Left renal pelvis (tissue), 4 donors: ENCODE data around the gene TSHZ2. TPM values are rescaled to one million over a fixed set of nuclear protein-coding genes. Genes with fewer than 3 reads are reported as not detected.
"Not testable (repeated sequence)": the region's sequence is repeated elsewhere in the genome, so short reads cannot be mapped to it uniquely, and the experiment has no call there.

Source experiments
- DNase-seq, 4 donors: peaks; one replicate each; pipeline ENCODE4 v3.0.0-alpha.2; 2013; ENCODE audit warnings: low read depth in 4 of 4, low spot score in 3 of 4
- polyA plus RNA-seq, 4 donors: library from polyadenylated mRNA; unstranded; fragments of 120-200 nt; gene quantifications; one replicate each; pipeline ENCODE4 v1.2.1, GENCODE V29; 2013; ENCODE audit not compliant: insufficient read length in 4 of 4

Gene TSHZ2
- polyA plus RNA-seq, 4 donors: 11.8 to 23.4 (median 14.1) TPM

- DNase-seq: no peak
These were observed 324.4 kb downstream of the TSHZ2 start for GRCh38 chr20:53296451-53297153.

- DNase-seq: no peak
These were observed 325.0 kb downstream of the TSHZ2 start for GRCh38 chr20:53297154-53297529.

DNA sequence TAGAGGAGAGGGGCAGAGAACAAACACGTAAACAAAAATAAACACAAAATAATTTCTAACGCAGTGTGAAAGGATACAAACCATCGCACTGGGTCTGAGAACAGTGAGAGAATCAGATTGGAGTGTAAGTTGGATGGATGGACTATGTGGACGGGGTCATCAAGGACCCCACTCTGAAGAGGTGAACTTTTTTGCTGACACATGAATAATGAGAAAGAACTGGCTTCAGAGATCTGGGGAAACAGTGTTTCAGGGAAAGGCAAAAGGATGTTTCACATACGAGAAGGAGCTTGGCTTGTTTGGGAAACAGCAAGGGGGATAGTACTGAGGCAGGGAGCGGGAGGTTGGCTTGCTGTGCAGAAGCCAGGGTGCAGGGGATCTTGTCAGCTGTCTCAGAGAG, 326.1 kb downstream of the TSHZ2 start:
- no peak for DNase-seq

DNA sequence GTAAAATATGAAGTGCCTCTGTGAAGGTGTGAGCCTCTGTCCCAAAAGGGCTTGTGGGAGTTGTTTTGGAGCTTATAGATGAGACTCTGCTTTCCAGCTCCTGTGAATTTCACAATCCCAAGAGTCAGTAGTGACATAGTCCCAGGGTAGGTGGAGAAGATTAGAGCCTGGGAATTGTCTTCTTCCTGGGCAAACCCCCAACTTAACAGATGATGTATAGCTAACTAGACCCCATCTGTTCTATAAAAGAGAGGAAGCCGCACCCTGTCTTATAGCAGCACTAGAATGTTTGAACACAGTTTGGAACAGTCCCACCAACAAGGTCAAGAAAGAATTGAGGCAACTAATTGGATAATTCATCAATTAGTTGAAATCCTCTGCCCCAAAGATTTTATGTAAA, 326.8 kb downstream of the TSHZ2 start:
- DNase-seq: no peak

- DNase-seq: no peak
These were observed 327.7 kb downstream of the TSHZ2 start for GRCh38 chr20:53299831-53300230.

DNA sequence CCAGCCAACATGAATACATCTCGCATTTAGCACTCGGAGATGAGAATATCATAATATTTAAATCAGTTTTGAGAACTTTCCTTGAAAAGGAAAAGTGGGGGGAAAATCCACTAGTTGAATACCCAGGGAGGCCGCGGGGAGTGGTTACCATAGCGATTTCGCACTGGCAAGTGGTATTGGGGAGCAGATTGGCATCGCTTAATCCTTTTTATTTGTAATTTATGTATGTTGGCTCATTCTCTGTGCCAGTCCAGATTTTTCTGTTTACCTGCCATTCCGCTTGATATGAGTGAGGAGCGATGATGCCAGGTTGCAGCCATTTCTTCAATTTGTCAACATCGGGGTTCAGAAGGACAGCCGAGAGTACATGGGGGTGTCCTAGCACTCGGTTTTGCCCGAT, 329.7 kb downstream of the TSHZ2 start:
- no peak for DNase-seq

- no peak for DNase-seq
These were observed 330.7 kb downstream of the TSHZ2 start for GRCh38 chr20:53302695-53303412.

GRCh38 chr20:53303413-53303760, 331.2 kb downstream of the TSHZ2 start:
- DNase-seq: no peak

DNA sequence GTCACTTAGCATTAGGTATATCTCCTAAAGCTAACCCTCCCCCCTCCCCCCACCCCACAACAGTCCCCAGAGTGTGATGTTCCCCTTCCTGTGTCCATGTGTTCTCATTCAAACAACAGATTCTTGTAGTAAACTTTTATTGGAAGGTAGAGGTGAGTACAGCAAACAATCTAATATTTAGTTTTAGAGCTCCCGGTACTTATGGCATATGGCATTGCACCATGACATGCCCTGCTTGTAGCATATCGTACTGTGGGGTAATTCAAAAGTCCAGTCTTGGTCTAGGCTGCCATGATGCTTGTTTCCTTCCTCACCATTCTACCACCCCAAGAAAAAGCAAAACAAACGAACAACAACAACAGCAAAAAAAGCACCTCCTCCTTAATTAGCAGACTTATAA, 332.0 kb downstream of the TSHZ2 start:
- no peak for DNase-seq

- DNase-seq: no peak
These were observed 334.1 kb downstream of the TSHZ2 start for GRCh38 chr20:53306192-53306805.

- DNase-seq: no peak
These were observed 335.9 kb downstream of the TSHZ2 start for GRCh38 chr20:53307964-53308597.

- no peak for DNase-seq
These were observed 337.4 kb downstream of the TSHZ2 start for GRCh38 chr20:53309515-53309914.

GRCh38 chr20:53312957-53313356, 340.8 kb downstream of the TSHZ2 start:
- DNase-seq: no peak

- DNase-seq: no peak
These were observed 344.2 kb downstream of the TSHZ2 start for GRCh38 chr20:53316206-53316937.

DNA sequence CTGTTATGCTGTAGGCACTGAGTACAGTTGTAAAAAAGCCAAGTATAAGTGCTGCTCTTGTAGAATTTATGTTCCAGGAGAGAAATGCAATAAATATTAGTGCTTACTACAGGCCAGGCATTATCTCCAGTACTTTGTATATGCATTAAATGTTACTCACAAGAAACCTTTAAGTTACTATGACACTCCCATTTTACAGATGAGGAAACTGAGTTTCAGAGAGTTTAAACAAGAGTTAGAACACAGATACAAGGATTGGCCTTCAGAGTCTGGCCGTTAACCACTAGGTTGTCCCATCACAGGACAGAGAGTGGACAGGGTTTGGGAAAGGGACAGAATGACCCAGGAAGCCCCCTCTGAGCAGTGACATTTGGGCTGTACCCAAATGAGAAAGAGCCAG, 347.0 kb downstream of the TSHZ2 start:
- no peak for DNase-seq

GRCh38 chr20:53319716-53320115, 347.6 kb downstream of the TSHZ2 start:
- DNase-seq: no peak

GRCh38 chr20:53320701-53321100, 348.5 kb downstream of the TSHZ2 start:
- no peak for DNase-seq

DNA sequence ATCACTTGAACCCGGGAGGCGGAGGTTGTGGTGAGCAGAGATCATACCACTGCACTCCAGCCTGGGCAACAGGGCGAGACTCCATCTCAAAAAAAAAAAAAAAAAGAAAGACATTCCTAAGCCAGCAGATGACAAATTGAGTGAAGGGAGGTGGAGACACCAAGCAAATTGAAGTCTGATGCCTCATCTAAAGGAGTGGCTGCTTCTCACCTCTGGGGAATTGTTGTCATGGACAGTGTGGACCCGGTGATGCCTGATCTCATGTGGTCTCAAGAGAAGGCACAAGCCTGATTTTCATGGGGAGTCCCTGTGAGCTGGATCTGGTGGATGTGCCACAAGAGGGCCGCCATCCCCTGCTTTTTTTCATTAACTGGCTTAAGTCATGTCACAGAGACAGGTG, 349.4 kb downstream of the TSHZ2 start:
- DNase-seq: no peak

GRCh38 chr20:53322651-53323050, 350.5 kb downstream of the TSHZ2 start:
- DNase-seq: no peak

GRCh38 chr20:53323460-53323859, 351.3 kb downstream of the TSHZ2 start:
- DNase-seq: not testable (repeated sequence)

DNA sequence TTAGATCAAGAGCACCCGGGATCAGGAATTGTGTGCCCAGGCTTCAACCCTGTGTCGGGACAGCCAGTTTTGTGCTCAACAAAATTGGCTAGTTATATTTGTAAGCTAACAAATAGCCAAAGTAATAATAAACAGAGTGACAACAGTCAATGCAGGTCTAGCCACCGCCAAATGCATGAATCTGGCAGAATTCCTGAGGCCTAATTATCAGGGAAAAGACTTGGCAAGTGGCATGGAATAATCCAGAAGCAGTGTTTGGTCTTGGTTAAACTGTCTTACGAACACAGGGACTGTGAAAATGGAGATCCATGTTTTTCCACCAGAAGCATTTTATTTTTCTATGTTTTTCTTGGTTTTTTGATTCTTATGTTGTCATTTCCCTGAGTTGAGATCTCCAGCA, 352.7 kb downstream of the TSHZ2 start:
- no peak for DNase-seq
